HG03342 (cell line): ENCODE data around the gene TGFBR3.
"Not testable (repeated sequence)": the region's sequence is repeated elsewhere in the genome, so short reads cannot be mapped to it uniquely, and the experiment has no call there.

Experiments
- ATAC-seq: cut with Tn5 transposase; IDR thresholded peaks from one replicate; pipeline ENCODE4 v1.9.1; 2021; ENCODE audit warnings: mild to moderate bottlenecking, moderate library complexity; ENCODE audit not compliant: unreplicated experiment

The TGFBR3 gene

DNA sequence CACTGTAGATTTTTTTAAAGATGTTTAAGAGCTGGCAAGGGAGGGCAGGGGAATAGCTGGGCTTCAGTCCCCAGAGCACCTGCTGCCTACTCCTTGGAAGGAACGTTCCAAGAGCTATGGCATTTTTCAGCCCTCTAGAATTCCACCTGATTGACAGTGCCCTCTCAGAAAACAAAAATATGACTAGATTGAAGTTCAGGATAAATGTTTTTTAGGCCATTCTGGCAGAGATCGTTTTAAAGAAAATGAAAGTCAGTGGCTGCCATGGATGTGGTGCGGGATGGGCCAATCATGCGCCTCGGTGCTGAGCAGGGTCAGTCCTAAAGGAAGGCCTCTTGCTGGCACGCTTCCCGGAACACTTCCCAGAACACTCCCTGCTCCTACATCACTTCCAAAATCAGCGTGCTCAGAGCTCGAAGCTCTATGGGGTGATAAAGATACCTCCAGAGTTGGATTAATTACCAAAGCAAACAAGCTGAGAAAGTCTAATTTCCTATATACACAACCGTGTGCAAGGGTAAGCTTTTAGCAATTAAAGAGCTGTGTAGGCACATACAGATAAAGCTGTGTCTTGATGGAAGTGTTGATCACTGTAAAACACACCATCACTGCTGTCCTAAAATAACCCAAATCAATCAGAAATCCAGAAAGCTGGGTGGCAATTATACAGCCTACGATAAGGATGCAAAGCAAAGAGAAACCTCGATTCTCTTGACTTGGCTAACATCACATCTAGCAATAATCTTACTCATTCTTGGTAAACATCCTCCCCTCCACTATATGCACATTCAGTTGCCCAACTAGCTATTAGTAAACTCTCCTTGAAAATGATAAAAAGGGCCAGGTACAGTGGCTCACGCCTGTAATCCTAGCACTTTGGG is 34.6 kb downstream of the TGFBR3 start:
- ATAC-seq = no peak

DNA sequence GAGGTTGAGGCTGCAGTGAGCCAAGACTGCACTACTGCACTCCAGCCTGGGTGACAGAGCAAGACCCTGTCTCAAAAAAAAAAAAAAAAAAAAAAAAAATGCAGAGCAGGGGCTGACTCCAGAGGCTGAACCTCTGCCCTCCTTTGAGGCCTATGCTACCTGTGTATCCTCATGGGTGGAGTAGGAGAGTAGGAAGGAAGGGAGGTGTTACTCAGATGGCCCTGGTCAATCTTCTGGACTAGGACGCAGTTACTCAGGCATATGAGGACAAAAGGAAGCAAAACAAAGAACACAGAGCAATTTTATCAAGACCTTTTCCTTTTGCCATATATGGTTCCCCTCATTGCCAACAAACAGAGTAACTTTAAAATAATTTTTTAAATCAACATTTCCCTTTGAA is 35.2 kb downstream of the TGFBR3 start:
- ATAC-seq = no peak

DNA sequence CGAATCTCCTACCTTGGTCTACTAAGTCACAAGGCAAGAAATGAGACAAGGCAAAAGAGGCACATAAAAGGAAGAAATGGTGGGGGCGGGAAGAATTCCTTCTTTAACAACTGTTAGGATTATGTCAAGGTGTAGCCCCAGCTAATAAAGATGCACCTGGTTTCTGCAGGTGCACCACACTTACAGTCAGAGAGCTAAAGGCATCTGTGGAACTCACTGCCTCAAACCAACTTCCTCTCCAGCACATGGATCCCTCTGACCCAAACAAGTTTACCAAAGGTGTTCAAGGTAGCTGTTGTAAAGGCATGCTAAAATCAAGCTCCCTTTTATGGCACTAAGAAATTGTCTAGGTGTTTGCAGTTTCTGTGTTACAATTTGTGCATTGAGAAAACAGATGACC is 38.1 kb downstream of the TGFBR3 start:
- ATAC-seq = no peak

GRCh38 chr1:91846639-91847013 is 39.3 kb downstream of the TGFBR3 start:
- no peak for ATAC-seq

GRCh38 chr1:91846007-91846638 is 39.8 kb downstream of the TGFBR3 start:
- no peak for ATAC-seq

DNA sequence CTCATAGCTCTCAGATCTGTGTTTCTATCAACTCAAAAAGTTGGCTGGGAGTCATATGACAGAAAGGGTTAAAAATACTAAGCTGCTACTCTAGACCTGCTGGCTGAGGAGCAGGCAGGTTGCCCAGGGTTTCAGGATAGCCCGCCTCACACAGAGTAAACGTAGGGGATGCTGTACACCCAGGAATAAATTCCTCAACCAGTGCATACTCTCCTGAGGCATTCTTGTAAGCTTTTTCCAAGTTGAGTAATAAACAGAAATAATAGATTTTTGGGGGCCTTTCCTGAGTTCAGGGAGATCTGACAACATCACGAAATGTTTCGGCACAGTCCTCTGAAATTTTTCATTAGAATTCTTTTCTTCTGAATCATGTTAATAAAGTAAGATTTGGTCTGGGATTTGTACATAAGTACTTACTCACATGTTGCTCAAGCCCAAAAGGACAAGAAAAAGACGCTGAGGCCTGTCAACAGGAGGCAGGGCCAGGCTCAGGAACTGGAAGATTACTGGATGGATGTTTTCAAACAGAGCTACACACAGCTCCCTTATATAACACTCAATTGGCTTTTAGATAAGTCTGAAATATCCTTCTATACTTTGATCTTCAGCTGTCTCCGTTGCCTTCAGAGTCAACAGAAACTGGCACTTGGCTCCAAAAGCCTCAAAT is 41.0 kb downstream of the TGFBR3 start:
- no peak for ATAC-seq

DNA sequence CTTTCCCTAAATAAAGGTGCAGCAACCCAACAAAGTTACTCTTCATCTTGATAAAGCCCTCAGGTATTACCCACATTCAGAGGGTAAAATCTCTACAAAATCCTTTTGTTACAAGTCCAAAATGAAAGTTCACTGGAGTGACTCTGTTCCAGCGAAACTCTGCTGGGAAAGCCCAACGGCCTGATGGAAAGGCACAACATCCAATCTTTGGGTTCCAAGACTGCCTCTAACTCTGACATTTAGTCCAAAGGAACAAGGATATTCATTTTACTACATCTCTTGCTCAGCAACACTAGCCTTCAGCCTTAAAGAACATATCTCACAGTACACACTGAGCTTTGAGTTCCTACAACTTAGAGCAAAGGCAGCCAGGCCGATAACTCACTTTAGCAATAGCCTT is 42.1 kb downstream of the TGFBR3 start:
- ATAC-seq = no peak

- ATAC-seq = no peak
Observed at GRCh38 chr1:91842563-91842962, 43.4 kb downstream of the TGFBR3 start.

GRCh38 chr1:91842056-91842455 is 43.9 kb downstream of the TGFBR3 start:
- no peak for ATAC-seq

GRCh38 chr1:91840276-91840675 is 45.7 kb downstream of the TGFBR3 start:
- not testable (repeated sequence) for ATAC-seq

- ATAC-seq = no peak
Observed at GRCh38 chr1:91836331-91837040, 49.5 kb downstream of the TGFBR3 start.

GRCh38 chr1:91835087-91835521 is 50.8 kb downstream of the TGFBR3 start:
- no peak for ATAC-seq

GRCh38 chr1:91834549-91834948 is 51.4 kb downstream of the TGFBR3 start:
- not testable (repeated sequence) for ATAC-seq

DNA sequence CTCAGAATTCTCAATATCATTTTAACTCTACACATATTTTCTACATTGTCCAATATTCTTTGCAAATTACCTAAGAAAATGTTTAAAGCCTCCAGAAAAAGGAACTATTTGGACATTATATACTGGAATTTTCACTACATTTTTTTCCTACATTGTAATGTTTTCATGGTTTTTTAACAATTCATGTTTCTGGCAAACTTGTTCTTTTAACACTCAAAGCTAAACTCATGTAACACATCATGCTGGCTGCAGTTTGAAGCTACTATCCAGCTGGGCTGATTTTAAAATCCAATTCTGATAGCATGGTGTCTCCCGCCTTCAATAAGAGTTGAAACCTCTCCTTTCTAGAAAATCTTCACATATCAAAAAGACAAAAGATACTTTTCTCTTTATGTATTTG is 52.0 kb downstream of the TGFBR3 start:
- no peak for ATAC-seq

GRCh38 chr1:91831132-91831930 is 54.6 kb downstream of the TGFBR3 start:
- no peak for ATAC-seq

- ATAC-seq = no peak
Observed at GRCh38 chr1:91830242-91831131, 55.5 kb downstream of the TGFBR3 start.

DNA sequence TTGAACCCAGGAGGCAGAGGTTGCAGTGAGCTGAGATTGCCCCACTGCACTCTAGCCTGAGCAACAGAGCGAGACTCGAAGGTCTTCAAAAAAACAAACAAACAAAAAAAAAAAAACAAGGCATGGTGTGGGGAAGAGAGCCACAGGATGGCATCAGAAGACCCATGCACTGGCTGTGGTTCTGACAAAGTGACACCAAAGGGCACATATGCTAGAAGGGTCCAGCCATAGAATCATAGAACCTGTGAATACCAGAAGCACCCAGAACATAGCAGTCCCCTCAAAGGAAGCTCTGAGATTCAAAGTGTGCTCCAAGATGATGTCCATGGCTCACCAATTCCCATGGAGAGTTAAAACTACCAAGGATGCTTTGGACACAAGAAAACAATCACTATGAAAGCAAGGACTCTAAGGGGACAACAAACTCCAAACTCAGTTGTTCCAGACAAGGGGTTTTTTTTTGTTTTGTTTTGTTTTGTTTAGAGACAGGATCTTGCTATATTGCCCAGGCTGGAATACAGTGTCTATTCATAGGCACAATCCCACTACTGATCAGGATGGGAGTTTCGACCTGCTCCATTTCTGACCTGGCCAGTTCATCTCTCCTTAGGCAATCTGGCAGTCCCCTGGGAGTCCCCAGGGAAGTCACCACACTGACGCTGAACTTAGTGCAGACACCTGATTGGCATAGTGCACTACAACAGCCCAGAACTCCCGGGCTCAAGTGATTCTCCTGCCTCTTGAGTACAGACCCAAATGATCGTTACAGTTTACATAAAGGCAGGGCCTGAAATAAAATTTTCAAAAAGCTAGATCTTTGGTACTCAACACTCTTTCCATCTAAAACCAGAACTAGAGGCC is 56.4 kb downstream of the TGFBR3 start:
- no peak for ATAC-seq

DNA sequence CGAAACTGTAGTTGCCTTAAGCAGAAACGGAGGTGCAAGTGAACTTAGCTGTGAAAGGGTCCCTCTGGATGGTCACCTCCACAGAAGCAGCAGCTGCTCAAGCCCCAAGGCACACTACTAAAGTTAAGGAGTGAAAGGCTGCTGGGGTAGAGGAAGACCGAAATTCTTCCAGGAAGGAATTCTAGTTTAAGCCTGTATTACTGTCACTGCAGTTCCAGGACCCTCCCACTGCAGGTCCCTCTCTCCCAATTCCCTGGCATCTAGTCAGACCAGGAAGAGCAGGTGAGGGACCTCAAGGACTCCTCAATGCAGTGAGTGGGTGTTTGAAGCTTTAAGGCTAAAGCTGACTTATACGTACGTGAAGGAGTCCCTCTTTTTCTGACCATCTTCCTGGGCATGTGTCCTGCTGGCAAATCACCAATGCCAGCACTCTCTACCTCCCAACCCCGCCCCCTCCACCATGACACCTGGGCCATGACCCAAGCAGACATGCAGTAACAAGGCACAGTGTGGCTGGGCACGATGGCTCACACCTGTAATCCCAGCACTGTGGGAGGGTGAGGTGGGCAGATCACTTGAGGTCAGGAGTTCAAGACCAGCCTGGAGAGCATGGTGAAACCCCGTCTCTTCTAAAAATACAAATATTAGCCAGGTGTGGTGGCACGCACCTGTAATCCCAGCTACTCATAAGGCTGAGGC is 57.2 kb downstream of the TGFBR3 start:
- ATAC-seq = no peak
